NCI-H82 (cell line): ENCODE data around the gene MMP28.

ENCODE experiments used
- DNase-seq: peaks from one replicate; lab custom pipeline; 2025; lab: John Stamatoyannopoulos, UW

MMP28 gene

DNA sequence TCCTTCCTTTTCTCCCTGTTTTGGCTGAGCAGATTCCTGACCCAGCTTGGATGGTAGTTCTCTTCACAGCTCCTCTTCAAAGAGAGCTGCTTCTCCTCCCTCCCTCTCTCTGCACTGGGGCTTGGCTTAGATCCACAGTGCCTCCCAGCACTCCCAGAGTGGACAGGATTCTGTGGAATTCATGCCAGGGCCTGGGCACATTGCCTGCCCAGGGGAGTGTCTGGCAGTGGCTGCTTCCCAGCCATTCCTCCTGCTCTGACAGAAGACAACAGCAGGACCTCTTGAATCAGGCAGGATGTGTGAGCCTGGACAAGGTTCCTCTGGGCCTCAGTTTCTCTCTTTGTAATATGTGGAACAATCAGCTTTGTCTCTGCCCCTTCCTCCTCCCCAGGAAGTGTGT is 4.5 kb upstream of the MMP28 start:
- DNase-seq: no peak

DNA sequence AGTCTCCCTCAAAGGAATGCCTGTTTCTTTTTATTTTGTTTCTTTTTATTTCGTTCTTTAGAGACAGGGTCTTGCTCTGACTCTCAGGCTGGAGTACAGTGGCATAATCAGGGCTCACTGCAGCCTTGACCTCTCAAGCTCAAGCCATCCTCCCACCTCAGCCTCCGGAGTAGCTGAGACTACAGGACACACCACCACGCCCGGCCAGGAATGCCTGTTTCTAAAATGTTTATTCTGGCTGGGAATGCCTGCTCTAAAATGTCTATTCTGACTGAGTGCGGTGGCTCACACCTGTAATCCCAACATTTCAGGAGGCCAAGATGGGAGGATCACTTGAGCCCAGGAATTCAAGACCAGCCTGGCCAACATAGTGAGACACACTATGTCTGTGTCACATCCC is 2.5 kb upstream of the MMP28 start:
- no peak for DNase-seq

DNA sequence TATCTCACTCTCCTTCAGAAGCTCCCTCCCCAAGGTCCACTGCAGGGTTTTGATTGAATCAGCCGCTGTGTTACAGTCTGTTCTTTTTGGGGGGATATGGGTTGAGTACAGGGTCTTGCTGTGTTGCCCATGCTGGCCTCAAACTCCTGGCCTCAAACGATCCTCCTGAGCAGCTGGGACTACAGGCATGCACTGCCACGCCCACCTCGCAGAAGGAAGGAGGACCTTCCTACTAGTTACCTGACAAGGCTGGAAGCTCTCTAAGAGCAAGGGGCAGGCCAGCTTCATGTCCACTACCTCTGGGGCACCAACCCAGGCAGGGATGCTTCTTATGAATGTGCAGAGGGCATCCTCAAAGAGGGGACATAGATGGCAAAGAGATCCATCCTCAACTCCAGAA is 1.9 kb upstream of the MMP28 start:
- DNase-seq: no peak

DNA sequence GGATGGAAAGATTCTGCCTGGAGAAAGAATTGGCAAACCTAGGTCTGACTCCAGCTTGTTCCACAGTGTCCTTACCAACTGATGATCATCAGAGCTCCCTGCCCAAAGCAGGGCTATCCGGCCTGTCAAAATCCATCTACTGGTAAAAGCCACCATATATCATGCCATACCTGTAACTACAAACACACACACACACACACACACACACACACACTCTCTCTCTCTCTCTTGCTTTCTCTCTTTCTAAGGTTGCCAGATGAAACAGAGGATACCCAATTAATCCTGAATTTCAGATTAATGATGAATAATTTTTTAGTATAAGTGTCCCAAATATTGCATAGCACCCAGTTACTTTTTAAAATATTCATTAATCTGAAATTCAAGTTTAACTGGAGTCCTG is 1.5 kb upstream of the MMP28 start:
- DNase-seq: no peak

DNA sequence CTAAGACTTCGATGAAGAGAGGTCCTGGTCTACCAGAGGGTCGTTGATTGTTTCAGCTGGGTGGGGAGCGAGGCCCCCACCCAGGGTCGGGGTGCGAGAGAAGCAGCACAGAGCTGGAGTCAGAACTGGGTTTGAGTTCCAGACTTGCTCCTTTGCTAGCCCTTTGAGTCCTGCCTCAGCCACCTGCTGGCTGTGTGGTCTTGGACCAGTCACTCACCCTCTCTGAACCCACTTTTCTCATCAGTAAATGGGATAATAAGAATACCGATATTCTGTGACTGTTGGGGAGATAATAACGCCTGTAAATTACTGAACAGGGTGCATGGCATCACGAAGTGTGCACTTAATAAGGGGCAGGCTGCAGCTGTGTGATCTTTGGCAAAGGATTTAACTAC is 427 bp upstream of the MMP28 start:
- DNase-seq: no peak

DNA sequence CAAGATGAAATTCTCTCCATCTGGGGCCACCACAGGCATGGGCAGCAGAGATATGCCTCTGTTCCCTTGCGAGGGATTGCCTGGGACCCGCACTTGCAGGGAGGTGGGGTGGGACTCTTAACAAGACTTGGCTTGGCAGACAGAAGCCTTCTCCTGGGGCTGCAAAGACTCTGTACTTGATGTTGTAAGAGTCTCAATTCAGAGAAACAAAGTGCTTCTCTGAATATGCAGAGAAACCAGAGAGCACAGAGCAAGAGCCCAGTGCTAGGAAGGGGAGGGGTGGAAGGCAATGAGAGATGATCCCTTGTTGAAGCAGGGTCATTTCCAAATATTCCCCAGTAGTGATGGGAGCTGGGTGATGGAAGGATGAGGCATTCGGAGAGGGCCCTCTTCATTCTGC is 2.2 kb downstream of the MMP28 start:
- no peak for DNase-seq

DNA sequence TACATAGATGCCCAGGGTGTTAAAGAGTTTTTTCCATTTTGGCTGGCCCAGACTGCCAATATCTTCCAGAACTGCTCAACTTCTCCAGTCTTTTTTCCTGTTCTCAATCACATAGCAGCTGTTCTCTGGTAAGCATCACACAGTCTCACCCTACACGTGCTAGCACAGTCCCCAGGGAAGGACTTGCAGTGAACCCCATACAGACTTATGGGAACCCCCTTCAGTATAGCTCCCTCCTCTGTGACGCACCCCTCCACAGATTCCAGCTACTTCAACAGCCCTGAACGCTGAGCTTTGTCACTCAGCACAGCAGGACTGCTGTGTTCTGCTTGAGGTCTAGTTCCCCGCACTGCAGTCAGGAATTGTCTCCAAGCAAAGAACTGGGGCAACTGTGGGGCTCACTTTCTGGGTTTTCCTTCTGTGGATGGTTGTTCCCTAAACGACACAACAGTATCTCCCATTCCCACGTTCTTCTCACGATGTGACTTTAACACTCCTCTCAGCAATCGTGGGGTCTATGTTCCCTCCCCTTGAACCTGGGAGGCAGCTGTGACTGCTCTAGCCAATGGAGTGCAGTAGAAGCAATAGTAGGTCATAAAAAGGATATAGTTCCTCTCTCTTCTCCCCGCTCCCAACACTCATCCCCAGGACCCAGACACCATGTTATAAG is 3.6 kb downstream of the MMP28 start:
- no peak for DNase-seq

DNA sequence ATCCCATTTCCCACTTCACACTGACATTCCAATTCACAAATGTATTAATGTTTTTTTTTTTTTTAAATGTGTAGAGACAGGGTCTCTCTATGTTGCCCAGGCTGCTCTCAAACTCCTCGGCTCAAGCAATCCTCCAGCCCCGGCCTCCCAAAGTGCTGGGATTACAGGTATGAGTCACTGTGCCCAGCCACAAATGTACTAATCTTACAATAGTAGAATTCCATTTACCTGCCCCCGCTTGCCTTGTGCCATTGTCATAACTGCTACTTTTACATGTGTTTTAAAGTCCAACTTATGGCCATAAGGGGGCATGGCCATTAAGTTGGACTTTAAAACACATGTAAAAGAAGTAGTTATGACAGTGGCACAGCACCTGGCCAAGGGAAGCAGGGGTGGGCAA is 4.6 kb downstream of the MMP28 start:
- no peak for DNase-seq

DNA sequence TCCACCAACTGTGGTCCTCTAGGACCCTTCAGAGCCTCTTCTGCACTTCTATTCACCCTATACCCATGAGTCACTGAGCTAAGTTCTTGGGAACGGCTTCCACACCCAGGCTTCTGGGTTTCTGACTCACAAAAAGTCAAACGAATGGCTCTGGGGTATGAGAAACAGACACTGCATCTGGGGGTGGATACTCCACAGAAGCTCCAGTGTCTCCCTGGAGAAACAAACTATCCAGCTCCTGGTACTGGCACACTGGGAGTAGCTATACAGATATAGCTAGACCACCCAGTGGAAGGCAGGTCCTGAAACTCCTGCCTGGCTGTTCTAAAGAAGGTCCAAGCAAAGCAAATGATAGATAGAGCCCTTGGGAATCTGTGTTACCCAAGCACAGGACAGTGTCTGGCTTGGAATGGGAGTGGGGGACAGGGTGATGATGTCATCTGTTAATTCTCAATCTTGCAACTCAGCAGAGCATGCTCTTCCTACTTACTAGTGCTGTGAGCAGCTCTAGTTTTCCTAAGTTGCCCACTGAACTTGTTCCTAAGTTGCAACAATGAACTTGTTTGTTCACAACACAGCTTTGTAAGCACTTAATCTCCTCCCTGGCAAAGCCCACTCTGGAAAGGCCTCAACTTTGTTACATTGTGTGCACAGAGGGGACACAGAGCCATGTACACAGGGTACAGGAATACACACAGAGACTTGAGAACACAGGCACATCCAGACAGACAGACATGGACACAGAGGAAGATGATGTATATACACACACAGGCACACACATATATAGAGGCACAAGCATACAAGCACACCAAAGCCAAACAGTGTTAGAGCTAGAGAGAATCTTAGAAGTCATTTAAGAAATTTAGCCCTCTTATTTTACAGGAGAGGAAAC is 6.7 kb downstream of the MMP28 start:
- no peak for DNase-seq

DNA sequence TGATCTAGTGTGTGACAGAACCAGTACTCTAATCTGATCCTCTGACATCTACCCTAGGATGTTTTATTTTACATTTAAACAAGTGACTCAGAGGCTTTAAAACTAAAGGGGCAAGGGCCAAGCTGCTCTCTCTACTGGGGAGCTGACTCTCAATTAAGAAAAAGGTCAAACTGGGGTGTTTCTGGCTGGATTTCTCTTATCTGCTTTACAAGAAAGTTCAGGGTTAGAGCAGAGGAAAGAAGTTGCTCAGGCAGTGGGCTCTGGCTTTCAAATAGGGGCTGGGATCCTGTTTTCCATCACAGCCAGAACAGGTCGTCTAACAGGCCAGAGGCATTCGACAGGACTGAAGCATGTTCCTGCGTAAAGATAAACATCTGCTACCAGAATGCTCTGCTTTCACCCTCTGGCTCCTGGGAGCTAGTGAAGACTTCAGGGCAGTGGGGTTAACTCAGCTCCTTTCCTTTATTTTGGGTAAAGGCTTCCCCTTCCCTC is 8.5 kb downstream of the MMP28 start:
- peak; percentile 12 for DNase-seq

DNA sequence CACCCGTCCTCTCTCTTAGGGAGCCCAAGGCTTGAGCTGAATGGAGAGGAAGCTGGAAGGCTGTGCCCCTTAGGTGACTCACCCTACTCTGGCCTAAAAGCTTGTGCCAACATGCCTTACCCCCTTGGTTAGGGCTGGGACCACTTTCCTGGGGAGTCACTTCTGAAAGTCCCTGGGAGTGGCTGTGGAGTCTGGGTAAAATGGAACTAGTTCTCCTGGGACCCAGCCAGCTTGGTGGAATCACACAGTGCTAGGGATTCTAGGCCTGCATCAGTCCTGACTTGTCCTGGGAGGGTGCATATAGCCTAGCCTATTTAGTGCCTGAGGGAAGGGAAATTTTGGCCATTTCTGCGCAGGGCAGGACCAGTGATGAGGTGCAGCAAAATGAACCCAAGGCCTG is 10.5 kb downstream of the MMP28 start:
- DNase-seq: no peak

DNA sequence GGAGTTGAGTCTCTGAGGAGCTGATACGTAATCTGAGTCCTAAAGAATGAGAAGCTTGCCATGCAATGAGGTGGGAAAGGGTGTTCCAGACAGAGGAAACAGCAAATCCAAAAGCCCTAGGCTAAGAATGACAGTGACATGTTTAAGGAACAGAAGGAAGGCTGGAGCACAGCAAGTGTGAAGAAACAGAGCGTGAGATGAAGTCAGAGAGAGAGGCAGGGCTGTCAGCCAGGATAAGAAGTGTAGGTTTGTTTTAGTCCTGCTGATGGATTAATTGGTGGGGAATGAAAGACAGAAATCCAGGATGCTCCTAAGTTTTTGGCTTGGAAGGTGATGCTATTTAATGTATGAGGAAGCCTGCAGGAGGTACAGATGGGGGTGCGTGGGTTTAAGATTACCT is 14.5 kb downstream of the MMP28 start:
- DNase-seq: no peak

DNA sequence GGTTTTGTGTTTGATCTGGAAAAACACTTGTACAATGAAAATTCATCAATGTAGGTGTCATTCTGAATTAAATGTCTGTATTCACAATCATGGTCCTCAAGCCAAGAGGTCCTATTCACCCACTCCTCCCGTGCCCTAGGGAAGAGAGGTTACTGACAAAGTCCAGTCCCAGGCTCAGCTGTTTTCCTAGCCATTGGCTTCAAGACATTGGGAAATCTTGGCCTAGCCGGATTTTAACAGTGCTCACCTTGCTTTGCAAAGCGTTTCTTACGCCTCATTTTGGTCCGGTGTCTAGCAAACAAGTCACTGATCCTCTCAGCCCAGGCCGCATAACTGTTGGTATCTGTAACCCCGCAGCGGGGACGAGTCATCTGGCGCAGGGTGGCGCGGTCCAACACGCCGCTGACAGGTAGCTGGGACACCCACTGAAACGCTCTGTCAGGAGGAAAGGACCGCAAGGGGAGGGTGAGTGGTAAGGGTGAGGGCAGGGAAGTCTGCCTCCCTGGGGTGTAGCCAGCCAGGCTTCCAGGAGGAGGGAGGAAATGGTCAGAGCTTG is 16.7 kb downstream of the MMP28 start:
- DNase-seq: no peak

DNA sequence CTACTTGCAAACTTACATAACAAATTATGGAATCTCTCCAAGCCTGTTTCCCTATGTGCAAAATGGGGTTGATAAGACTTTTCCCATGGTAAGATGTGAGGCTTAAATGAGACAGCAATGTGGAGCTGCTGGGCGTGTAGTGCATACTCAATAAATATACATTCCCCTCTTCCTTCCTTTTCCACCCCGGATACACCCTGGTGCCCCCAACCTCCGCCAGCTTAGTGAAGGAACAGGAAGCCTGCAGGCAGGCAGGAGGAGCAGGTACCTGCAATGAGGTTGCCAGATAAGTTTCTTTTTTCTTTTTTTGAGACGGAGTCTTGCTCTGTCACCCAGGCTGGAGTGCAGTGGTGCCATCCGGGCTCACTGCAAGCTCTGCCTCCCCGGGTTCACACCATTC is 19.9 kb downstream of the MMP28 start:
- DNase-seq: no peak

DNA sequence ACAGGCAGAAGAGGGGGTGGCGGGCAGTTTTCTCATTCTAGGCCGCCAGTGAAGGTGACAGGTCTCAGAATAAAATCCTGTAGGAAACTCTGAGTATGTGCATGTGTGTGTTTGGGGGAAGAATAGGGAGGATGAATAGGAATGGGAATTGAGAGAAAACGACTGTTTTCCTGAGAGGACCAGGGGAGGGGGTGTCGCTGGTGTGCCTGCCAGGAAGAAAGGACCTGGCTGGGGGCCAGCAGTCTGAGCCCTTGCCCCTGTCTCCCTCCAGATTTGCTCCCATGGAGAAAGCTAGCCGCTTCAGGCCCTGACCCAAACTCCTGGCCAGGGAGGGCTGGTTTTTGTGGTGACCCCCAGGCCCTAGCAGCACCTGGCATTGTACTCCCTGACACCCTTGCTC is 20.4 kb downstream of the MMP28 start:
- no peak for DNase-seq

DNA sequence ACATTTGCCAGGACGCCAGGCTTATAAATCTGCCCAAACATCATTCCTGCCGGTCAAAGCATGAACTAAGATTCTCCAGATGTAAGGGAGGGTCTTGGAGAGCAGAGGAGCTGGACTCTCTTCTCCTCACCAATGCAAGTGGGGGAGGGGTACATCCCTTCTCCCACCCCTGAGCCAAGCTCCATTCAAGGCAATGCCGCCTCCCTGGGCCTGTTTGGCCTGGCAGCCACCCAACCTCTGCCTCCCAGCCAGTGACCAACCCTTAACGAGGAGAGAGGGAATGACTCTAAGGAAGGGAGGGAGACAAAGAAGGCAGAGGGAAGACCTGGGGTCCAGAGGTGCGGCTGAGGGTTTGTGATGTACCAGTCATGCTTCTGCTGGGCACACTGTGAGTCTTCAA is 20.9 kb downstream of the MMP28 start:
- DNase-seq: no peak

DNA sequence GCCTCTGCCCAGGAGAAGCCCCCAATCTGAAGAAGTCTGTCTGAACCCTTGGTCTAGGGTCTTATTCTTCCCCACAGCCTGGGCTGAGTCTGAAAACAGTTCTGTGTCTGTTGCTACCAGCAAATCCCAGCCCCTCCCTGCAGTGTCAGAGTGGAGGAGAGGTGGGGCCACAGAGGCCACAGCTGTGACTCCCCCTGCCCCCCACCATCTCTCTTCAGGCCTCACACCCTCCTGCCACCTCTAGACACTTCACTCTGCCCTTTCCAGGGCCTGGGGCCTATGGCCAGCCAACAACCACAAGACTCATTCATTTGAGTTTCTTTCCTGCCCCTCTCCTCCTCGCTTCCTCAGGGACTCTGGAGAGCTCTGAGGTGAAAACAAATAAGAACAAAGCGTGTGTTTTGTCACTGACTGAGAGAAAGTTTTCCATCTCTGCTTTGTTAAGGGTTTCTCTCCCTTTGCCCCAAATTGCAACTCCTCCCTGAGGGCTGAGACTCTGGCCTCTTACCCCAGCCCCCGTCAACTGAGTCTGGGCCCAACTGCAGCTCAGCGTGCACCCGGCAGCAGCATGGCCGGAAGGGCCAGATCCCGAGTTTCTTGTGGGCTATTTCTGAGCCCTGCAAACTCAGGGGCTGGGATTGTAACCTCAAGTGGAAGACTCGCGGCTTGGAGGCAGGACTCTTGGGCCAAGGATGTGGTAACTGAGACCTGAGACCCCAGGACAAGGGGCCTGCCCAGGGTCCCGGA is 21.6 kb downstream of the MMP28 start:
- DNase-seq: no peak

DNA sequence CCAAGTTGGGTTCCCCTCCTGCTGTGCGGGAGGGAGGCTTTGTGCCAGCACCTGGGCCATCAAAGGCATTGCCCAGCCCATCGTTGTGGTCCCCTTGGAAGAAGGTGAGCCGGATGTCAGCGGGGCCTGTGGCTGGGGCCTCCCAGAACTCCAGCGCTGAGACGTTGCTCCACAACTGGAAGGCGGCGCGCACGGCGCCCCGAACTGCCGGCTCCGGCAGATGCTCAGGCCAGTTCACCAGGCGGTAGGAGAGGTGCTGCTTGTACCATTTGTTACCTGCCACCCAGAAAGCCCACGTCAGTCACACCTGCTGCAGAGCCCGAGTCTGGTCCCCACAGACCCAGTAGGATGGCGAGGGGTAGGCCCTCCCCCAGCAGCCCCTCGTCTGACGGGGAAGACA is 22.3 kb downstream of the MMP28 start:
- DNase-seq: no peak

DNA sequence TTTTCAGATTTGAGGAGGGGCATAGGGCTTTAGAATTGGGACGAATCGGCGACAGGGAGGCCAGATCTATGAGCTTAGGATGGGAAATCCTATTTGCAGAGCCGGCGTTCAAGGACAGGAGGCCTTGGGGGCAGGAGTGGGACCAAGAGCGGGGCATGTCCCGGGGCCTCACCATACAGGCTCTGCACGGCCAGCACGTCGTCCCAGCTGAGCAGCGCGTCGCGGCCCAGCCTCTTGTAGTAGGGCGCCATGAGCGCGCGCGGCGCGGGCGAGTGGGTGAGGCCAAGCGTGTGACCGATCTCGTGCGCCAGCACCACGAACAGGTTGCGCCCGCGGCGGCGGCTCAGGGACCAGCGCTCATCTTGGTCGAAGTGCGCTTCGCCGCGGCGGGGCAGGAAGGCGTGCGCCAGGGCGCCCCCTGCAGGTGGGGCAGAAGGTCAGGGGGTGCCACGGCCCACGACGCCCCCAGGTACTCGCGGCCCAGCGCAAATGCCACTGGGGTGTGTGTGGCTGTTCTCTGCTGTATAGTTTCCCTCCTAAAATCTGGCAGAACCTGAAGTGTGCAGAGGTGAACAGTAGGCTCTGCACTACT is 25.4 kb downstream of the MMP28 start:
- peak; percentile 44 for DNase-seq

DNA sequence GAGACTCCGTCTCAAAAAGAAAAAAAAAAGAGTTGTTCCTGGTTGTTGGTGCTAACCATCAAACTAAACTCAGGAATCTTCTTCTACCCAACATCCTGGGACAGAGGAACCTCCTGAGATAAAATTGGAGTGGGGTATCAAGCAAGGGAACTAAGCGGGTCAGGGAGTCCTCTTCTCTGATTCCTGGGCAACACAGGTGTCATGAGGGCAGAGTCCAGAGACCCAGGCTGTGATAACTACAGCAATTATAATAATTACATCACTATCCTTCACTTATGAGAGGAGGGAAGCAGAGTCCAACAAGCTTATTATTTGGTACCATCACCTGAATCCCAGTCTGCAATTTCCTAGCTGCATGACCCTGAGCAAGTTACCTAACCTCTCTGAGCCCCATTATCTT is 26.6 kb downstream of the MMP28 start:
- no peak for DNase-seq

DNA sequence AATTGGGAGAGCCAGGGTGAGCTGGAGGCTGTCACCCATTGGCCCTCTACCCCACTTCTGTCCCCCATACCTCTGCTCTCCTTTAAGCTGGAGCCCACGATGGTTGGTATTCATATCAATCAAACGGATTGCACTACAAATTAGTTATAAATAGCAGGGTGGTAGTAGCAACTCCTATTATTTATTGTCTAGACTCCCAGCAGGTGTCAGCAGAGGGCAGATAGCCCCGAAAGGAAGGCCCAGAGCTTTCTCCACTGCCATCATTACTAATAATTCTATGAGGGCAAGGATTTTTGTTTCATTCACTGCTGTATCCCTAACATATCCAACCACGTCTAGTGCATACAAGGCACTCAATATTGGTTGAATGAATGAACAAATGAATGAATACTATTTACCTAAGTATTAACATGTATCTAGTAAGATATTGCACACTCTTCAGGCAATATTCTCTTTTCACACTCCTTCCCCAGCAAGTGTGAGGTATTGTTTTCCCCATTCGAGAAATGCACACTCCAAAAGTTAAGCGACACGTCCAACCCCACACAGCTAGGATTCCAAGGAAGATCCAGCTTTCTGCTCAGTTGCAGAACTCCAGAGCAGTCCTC is 28.4 kb downstream of the MMP28 start:
- peak; percentile 47 for DNase-seq

DNA sequence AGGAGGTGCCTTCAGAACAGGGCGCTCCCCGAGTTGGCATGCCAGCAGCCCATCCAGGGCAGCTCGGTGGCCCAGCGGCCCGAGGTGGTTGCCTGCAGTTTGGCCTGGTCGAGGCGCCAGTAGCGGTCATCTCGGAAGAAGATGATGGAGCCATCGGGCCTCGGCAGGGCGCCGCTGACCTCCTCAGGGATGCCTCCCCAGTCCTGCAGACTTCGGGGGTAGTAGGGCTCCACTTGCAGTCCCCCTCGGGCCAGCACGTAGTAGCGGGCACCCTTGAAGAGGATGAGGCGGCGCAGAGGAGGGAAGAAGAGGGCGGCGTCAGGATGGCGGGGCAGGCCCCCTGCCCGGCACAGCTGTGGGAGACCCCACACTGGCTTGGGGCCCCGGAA is 29.0 kb downstream of the MMP28 start:
- DNase-seq: no peak
